Activated naive CD4-positive, alpha-beta T cell treated with anti-CD3 and anti-CD28 coated beads, Interleukin-2, amount 50 U/mL, for 72 hours (primary cell): Measurements from ENCODE around the gene PCDHB9. TPM values are rescaled to one million over a fixed set of nuclear protein-coding genes. Genes with fewer than 3 reads are reported as not detected.
"Not testable (repeated sequence)": the region's sequence is repeated elsewhere in the genome, so short reads cannot be mapped to it uniquely, and the experiment has no call there.

Source experiments
- ATAC-seq, 2 donors: fragments of 150-1000 bp; cut with Tn5 transposase; 2 replicates each; pipeline ENCODE4 v1.10.0; 2021; ENCODE audit warnings: mild to moderate bottlenecking in 2 of 2, moderate library complexity in 2 of 2
- DNase-seq, 2 donors: peaks; one replicate each; pipeline ENCODE4 v3.0.0; 2021 to 2022; ENCODE audit warnings: low spot score in 2 of 2
- H3K27ac Mint-ChIP-seq, 2 donors: one replicate each; pipeline ENCODE4 v1.8.0; 2022; ENCODE audit warnings: mild to moderate bottlenecking in 2 of 2, mixed read lengths in 2 of 2
- H3K36me3 Mint-ChIP-seq, 2 donors: one replicate each; pipeline ENCODE4 v1.8.0; 2022; ENCODE audit warnings: mixed read lengths in 2 of 2
- H3K9me3 Mint-ChIP-seq, 2 donors: one replicate each; pipeline ENCODE4 v1.8.0; 2022; ENCODE audit warnings: mixed read lengths in 2 of 2
- total RNA-seq, 2 donors: library from RNA; stranded (reverse); gene quantifications; one replicate each; pipeline ENCODE4 v1.2.3, GENCODE V29; 2022

The PCDHB9 gene
- total RNA-seq, 2 donors from 2014 or later: not detected

DNA sequence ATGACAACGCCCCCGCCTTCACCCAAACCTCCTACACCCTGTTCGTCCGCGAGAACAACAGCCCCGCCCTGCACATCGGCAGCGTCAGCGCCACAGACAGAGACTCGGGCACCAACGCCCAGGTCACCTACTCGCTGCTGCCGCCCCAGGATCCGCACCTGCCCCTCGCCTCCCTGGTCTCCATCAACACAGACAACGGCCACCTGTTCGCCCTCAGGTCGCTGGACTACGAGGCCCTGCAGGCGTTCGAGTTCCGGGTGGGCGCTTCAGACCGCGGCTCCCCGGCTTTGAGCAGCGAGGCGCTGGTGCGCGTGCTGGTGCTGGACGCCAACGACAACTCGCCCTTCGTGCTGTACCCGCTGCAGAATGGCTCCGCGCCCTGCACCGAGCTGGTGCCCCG lies 7.6 kb upstream of the PCDHB9 start:
- DNase-seq, ATAC-seq, H3K27ac Mint-ChIP-seq: not testable (repeated sequence)
- peaks cover 23 to 25% of the 10 kb centered on the region in 2 donors for H3K36me3 Mint-ChIP-seq
- H3K9me3 Mint-ChIP-seq: peaks cover 14 to 22% of the 10 kb centered on the region in 2 donors

- ATAC-seq, DNase-seq, H3K27ac Mint-ChIP-seq: not testable (repeated sequence)
- H3K9me3 Mint-ChIP-seq: peaks cover 17 to 27% of the 10 kb centered on the region in 2 donors
- H3K36me3 Mint-ChIP-seq: peaks cover 28 to 30% of the 10 kb centered on the region in 2 donors
Measured at GRCh38 chr5:141179876-141180275, 7.1 kb upstream of the PCDHB9 start.

DNA sequence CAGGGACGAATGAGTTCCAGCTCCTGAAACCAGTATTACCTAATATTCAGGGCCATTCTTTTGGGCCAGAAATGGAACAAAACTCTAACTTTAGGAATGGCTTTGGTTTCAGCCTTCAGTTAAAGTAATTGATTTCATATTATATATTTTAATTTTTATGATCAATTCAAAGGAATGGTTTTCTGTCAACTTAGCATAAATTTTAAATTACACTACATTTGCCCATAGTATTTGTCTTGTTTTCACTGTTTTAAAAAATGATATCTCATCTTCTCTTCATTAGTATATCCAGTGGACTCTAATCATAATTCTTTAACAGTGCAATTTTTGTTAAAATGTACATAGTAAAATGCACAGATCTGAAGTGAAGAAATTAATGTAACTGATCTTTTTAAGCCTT lies 6.6 kb upstream of the PCDHB9 start:
- DNase-seq: no peak
- ATAC-seq: no peak
- Mint-ChIP-seq H3K27ac (no peak overlapping the region), H3K36me3 (peaks cover 29 to 34% of the 10 kb centered on the region in 2 donors), H3K9me3 (peaks cover 17 to 31% of the 10 kb centered on the region in 2 donors)

DNA sequence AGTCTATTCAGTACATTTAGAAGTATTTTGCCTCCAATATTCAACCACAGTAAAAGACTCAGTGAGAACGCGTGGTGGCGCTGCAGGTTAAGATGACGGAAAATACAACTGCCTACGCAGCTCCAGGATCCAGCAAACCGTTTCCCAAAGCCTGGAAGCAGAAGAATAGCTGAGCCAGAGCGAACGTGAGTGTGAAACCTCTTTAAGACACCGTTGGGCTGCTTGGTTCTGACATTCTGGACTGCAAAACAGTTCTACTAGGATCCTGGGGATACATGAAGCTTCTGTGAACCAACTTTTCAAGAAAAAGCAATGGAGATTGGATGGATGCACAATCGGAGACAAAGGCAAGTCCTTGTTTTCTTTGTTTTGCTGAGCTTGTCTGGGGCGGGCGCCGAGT lies 4.7 kb upstream of the PCDHB9 start, which contains the start of gene PCDHB16:
Gene PCDHB16 (plus strand): TSS at position 140 of the 400 bp plus-strand sequence. CDS start 173 bp downstream, at position 313.
- ATAC-seq (no peak), DNase-seq (no peak)
- Mint-ChIP-seq H3K27ac (no peak within 1 kb of the TSS), H3K9me3 (peaks cover 22 to 36% of the 10 kb centered on the region in 2 donors), H3K36me3 (peaks cover 36 to 43% of the 10 kb centered on the region in 2 donors)

DNA sequence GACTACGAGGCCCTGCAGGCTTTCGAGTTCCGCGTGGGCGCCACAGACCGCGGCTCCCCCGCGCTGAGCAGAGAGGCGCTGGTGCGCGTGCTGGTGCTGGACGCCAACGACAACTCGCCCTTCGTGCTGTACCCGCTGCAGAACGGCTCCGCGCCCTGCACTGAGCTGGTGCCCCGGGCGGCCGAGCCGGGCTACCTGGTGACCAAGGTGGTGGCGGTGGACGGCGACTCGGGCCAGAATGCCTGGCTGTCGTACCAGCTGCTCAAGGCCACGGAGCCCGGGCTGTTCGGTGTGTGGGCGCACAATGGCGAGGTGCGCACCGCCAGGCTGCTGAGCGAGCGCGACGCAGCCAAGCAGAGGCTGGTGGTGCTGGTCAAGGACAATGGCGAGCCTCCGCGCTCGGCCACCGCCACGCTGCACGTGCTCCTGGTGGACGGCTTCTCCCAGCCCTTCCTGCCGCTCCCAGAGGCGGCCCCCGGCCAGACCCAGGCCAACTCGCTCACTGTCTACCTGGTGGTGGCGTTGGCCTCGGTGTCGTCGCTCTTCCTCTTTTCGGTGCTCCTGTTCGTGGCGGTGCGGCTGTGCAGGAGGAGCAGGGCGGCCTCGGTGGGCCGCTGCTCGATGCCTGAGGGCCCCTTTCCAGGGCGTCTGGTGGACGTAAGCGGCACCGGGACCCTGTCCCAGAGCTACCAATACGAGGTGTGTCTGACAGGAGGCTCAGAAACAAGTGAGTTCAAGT lies 2.7 kb upstream of the PCDHB9 start:
- Mint-ChIP-seq H3K36me3 (peaks cover 43 to 55% of the 10 kb centered on the region in 2 donors), H3K9me3 (peaks cover 25 to 41% of the 10 kb centered on the region in 2 donors)
- ATAC-seq, DNase-seq, H3K27ac Mint-ChIP-seq: not testable (repeated sequence)

GRCh38 chr5:141188682-141189081 lies 1.7 kb downstream of the PCDHB9 start:
- not testable (repeated sequence) for ATAC-seq, H3K27ac Mint-ChIP-seq, DNase-seq
- peaks cover 25 to 33% of the 10 kb centered on the region in 2 donors for H3K9me3 Mint-ChIP-seq
- H3K36me3 Mint-ChIP-seq: peaks cover 44 to 56% of the 10 kb centered on the region in 2 donors

- not testable (repeated sequence) for DNase-seq, H3K27ac Mint-ChIP-seq, ATAC-seq
Measured at GRCh38 chr5:141189131-141189530, 2.2 kb downstream of the PCDHB9 start.

GRCh38 chr5:141192110-141192725 lies 5.3 kb downstream of the PCDHB9 start, which contains the start of gene PCDHB10:
PCDHB10 (plus strand) TSS chr5:141192353; CDS start chr5:141192553, 200 bp downstream.
- Mint-ChIP-seq H3K27ac (no peak within 1 kb of the TSS), H3K9me3 (peaks cover 22 to 33% of the 10 kb centered on the region in 2 donors), H3K36me3 (peaks cover 41 to 56% of the 10 kb centered on the region in 2 donors)
- ATAC-seq: no peak
- DNase-seq: peak in 1 of 2 donors; percentile 32

More at GRCh38 chr5:141189131-141189530, 2.2 kb downstream of the PCDHB9 start:
- Mint-ChIP-seq H3K36me3 (peaks cover 45 to 57% of the 10 kb centered on the region in 2 donors), H3K9me3 (peaks cover 25 to 33% of the 10 kb centered on the region in 2 donors)

DNA sequence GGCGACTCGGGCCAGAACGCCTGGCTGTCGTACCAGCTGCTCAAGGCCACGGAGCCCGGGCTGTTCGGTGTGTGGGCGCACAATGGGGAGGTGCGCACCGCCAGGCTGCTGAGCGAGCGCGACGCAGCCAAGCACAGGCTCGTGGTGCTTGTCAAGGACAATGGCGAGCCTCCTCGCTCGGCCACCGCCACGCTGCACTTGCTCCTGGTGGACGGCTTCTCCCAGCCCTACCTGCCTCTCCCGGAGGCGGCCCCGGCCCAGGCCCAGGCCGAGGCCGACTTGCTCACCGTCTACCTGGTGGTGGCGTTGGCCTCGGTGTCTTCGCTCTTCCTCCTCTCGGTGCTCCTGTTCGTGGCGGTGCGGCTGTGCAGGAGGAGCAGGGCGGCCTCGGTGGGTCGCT lies 7.4 kb downstream of the PCDHB9 start:
- Mint-ChIP-seq H3K9me3 (peaks cover 25 to 45% of the 10 kb centered on the region in 2 donors), H3K36me3 (peaks cover 46 to 49% of the 10 kb centered on the region in 2 donors)
- DNase-seq, H3K27ac Mint-ChIP-seq, ATAC-seq: not testable (repeated sequence)

- ATAC-seq: no peak
- no peak overlapping the region for H3K27ac Mint-ChIP-seq
- peaks cover 57 to 64% of the 10 kb centered on the region in 2 donors for H3K36me3 Mint-ChIP-seq
- no peak for DNase-seq
- peaks cover 35 to 47% of the 10 kb centered on the region in 2 donors for H3K9me3 Mint-ChIP-seq
Measured at GRCh38 chr5:141196363-141196762, 9.4 kb downstream of the PCDHB9 start.

DNA sequence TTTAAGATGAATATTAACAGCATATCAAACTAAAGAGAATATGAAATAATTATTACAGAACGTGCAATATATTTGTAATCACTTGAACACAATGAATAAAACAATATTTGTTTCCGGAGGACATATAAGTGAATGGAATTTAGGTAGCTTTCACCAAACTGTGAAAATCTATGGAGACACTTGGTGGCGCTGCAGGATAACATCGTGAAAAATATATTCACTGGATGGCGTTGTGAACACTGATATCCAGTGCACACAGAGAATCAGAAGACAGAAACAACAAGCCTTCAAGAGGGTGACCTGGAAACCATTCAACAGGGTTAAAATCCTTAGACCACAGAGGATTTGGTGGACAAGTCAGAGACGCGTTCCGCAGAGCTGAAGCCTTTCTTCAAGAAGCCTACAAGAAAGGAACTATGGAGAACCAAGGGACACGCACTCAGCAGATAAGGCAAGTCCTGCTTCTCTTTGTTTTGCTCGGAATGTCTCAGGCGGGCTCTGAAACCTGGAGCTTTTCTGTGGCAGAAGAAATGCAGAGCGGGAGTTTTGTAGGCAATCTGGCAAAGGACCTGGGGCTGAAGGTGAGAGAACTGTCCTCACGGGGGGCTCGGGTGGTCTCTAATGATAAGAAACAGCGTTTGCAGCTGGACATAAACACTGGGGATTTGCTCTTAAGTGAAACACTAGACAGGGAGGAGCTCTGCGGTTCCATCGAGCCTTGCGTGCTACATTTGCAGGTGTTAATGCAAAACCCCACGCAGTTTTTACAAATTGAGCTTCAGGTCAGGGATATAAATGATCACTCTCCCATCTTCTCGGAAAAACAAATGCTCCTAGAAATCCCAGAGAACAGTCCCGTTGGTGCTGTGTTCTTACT lies 12.6 kb downstream of the PCDHB9 start, which contains the start of gene PCDHB11:
Gene PCDHB11 (plus strand): TSS at position 269 of the 877 bp plus-strand sequence. CDS start 148 bp downstream, at position 417.
- DNase-seq (no peak), ATAC-seq (no peak)
- Mint-ChIP-seq H3K9me3 (peaks cover 22 to 32% of the 10 kb centered on the region in 2 donors), H3K27ac (no peak within 1 kb of the TSS), H3K36me3 (peaks cover 36 to 42% of the 10 kb centered on the region in 2 donors)

- H3K27ac Mint-ChIP-seq, DNase-seq, ATAC-seq: not testable (repeated sequence)
- H3K9me3 Mint-ChIP-seq: peaks cover 22 to 27% of the 10 kb centered on the region in 2 donors
- H3K36me3 Mint-ChIP-seq: peaks cover 27 to 39% of the 10 kb centered on the region in 2 donors
Measured at GRCh38 chr5:141201126-141201525, 14.2 kb downstream of the PCDHB9 start.

- Mint-ChIP-seq H3K36me3 (peaks cover 21 to 35% of the 10 kb centered on the region in 2 donors), H3K9me3 (peaks cover 18 to 22% of the 10 kb centered on the region in 2 donors), H3K27ac (peak overlapping the region in 1 of 2 donors; percentile 50)
- ATAC-seq, DNase-seq: not testable (repeated sequence)
Measured at GRCh38 chr5:141201646-141202045, 14.7 kb downstream of the PCDHB9 start.

DNA sequence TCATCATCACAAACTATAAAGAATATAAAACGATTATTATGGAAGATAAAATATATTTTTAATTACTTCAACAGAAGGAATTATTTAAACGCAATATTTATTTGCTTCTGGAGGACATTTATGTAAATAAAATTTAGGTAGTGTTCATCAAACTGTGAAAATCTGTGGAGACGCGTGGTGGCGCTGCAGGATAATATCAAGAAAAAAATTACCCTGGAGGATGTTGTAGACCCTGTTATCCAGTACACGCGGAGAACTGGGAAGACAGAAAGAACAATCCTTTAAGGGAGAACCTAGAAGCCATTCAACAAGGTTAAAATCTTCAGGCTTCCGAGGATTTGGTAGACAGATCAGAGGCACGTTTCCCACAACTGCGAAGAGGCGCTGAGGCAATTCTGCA lies 21.5 kb downstream of the PCDHB9 start, which contains the start of gene PCDHB12:
Gene PCDHB12 (plus strand): TSS at position 242 of the 400 bp plus-strand sequence. CDS start 189 bp downstream, outside the sequence.
- Mint-ChIP-seq H3K27ac (no peak within 1 kb of the TSS), H3K9me3 (peaks cover 4 to 10% of the 10 kb centered on the region in 2 donors), H3K36me3 (peaks cover 17 to 23% of the 10 kb centered on the region in 2 donors)
- ATAC-seq (no peak), DNase-seq (no peak)

DNA sequence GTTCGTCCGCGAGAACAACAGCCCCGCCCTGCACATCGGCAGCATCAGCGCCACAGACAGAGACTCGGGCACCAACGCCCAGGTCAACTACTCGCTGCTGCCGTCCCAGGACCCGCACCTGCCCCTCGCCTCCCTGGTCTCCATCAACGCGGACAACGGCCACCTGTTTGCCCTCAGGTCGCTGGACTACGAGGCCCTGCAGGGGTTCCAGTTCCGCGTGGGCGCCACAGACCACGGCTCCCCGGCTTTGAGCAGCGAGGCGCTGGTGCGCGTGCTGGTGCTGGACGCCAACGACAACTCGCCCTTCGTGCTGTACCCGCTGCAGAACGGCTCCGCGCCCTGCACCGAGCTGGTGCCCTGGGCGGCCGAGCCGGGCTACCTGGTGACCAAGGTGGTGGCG lies 23.3 kb downstream of the PCDHB9 start:
- not testable (repeated sequence) for ATAC-seq, H3K27ac Mint-ChIP-seq, DNase-seq
- Mint-ChIP-seq H3K9me3 (peaks cover 12 to 14% of the 10 kb centered on the region in 2 donors), H3K36me3 (peaks cover 27 to 32% of the 10 kb centered on the region in 2 donors)

- H3K27ac Mint-ChIP-seq, DNase-seq, ATAC-seq: not testable (repeated sequence)
- H3K9me3 Mint-ChIP-seq: peaks cover 13 to 14% of the 10 kb centered on the region in 2 donors
- peaks cover 30 to 34% of the 10 kb centered on the region in 2 donors for H3K36me3 Mint-ChIP-seq
Measured at GRCh38 chr5:141210849-141211248, 23.9 kb downstream of the PCDHB9 start.
